Activated CD8-positive, alpha-beta memory T cell treated with anti-CD3 and anti-CD28 coated beads for 48 hours (primary cell): ENCODE data around the gene C13orf46.
"Not testable (repeated sequence)": the region's sequence is repeated elsewhere in the genome, so short reads cannot be mapped to it uniquely, and the experiment has no call there.

ENCODE experiments used
- DNase-seq, 3 experiments: peaks; one replicate each; pipeline ENCODE4 v3.0.0-alpha.2; 2020; ENCODE audit warnings: low read depth in 2 of 3, low spot score in 2 of 3

C13orf46 gene

GRCh38 chr13:113973218-113974164, at the start of gene C13orf46:
Gene C13orf46 (minus strand): TSS chr13:113974076. CDS start chr13:113973997, 79 bp downstream.
- no peak for DNase-seq

GRCh38 chr13:114022876-114023275, 49.0 kb upstream of the C13orf46 start:
- no peak for DNase-seq

- no peak for DNase-seq
Measured at GRCh38 chr13:114022309-114022669, 48.4 kb upstream of the C13orf46 start.

- DNase-seq, result no peak
Measured at GRCh38 chr13:114021464-114022308, 47.8 kb upstream of the C13orf46 start.

GRCh38 chr13:114020750-114021463, 47.0 kb upstream of the C13orf46 start:
- no peak for DNase-seq

GRCh38 chr13:114020134-114020533, 46.3 kb upstream of the C13orf46 start:
- DNase-seq, result not testable (repeated sequence)

GRCh38 chr13:114019367-114019766, 45.5 kb upstream of the C13orf46 start:
- peak in 1 of 3 experiments; percentile 17 for DNase-seq

GRCh38 chr13:114018461-114019055, 44.7 kb upstream of the C13orf46 start:
- DNase-seq, result no peak

- DNase-seq, result no peak
Measured at GRCh38 chr13:114017966-114018365, 44.1 kb upstream of the C13orf46 start.

GRCh38 chr13:114017028-114017630, 43.3 kb upstream of the C13orf46 start:
- no peak for DNase-seq

- no peak for DNase-seq
Measured at GRCh38 chr13:114016321-114017027, 42.6 kb upstream of the C13orf46 start.

- no peak for DNase-seq
Measured at GRCh38 chr13:114015969-114016295, 42.1 kb upstream of the C13orf46 start.

- DNase-seq, result no peak
Measured at GRCh38 chr13:114015111-114015968, 41.5 kb upstream of the C13orf46 start.

GRCh38 chr13:114013952-114014629, 40.2 kb upstream of the C13orf46 start:
- no peak for DNase-seq

GRCh38 chr13:114013336-114013735, 39.5 kb upstream of the C13orf46 start:
- no peak for DNase-seq

- DNase-seq, result no peak
Measured at GRCh38 chr13:114012921-114013320, 39.0 kb upstream of the C13orf46 start.

GRCh38 chr13:114012141-114012540, 38.3 kb upstream of the C13orf46 start:
- DNase-seq, result no peak

- no peak for DNase-seq
Measured at GRCh38 chr13:114011226-114011625, 37.4 kb upstream of the C13orf46 start.
